A673 (cell line): ENCODE results near the gene ADH1A. TPM values are rescaled to one million over a fixed set of nuclear protein-coding genes. Genes with fewer than 3 reads are reported as not detected.

Source experiments
- Bru-seq: library from RNA; stranded (reverse); fragments of 400-500 nt; gene quantifications from one replicate; lab custom pipeline; 2021; lab: Mats Ljungman, UMichigan
- BruChase-seq, 2 experiments: library from RNA; stranded (reverse); fragments of 400-500 nt; gene quantifications; one replicate each; lab custom pipeline; 2021; lab: Mats Ljungman, UMichigan
- BruUV-seq: library from RNA; stranded (reverse); fragments of 400-500 nt; replicated peaks from 2 replicates; lab custom pipeline; 2021; lab: Mats Ljungman, UMichigan
- CTCF ChIA-PET: fragments of 300-600 bp; sonication (Branson Sonifier 250); formaldehyde crosslinking; loops from one replicate; lab custom pipeline; 2022; ENCODE audit warnings: antibody characterized with exemption; lab: Charles Lee
- POLR2A ChIA-PET: fragments of 300-600 bp; sonication (Branson Sonifier 250); formaldehyde crosslinking; loops from one replicate; lab custom pipeline; 2022; ENCODE audit warnings: antibody characterized with exemption; ENCODE audit not compliant: low non-redundant PET; lab: Charles Lee
- DNase-seq: peaks from one replicate; pipeline ENCODE4 v3.0.0-alpha.2; 2015; ENCODE audit warnings: low spot score
- H3K27ac ChIP-seq: fragments of 200-600 bp; sonication (generic); 2 replicates; pipeline ENCODE4 v1.5.1; 2016; ENCODE audit warnings: mixed run types, low read depth, mild to moderate bottlenecking, mixed read lengths, antibody characterized with exemption, low read length; ENCODE audit not compliant: poor library complexity, severe bottlenecking
- H3K27me3 ChIP-seq: fragments of 200-600 bp; sonication (generic); replicated peaks from 2 replicates; pipeline ENCODE4 v1.6.1; 2017; ENCODE audit warnings: mixed run types, low read depth, mild to moderate bottlenecking, mixed read lengths, antibody characterized with exemption, low read length; ENCODE audit not compliant: insufficient read depth, poor library complexity
- H3K36me3 ChIP-seq: fragments of 200-600 bp; sonication (generic); 2 replicates; pipeline ENCODE4 v1.6.1; 2016; ENCODE audit warnings: mixed run types, mild to moderate bottlenecking, mixed read lengths, antibody characterized with exemption, low read length; ENCODE audit not compliant: insufficient read depth, poor library complexity, severe bottlenecking
- H3K4me1 ChIP-seq: fragments of 200-600 bp; sonication (generic); 2 replicates; pipeline ENCODE4 v1.6.1; 2017; ENCODE audit warnings: mixed run types, mild to moderate bottlenecking, mixed read lengths, antibody characterized with exemption, low read length; ENCODE audit not compliant: insufficient read depth, poor library complexity, severe bottlenecking
- H3K4me3 ChIP-seq: fragments of 200-600 bp; sonication (generic); 2 replicates; pipeline ENCODE4 v1.5.1; 2016; ENCODE audit warnings: low read depth, mixed run types, mild to moderate bottlenecking, mixed read lengths, low read length; ENCODE audit not compliant: poor library complexity, severe bottlenecking
- H3K9me3 ChIP-seq: fragments of 200-600 bp; sonication (generic); 2 replicates; pipeline ENCODE4 v1.6.1; 2016; ENCODE audit warnings: mixed run types, low read depth, mild to moderate bottlenecking, mixed read lengths, antibody characterized with exemption, low read length; ENCODE audit not compliant: poor library complexity, severe bottlenecking
- EZH2 ChIP-seq: fragments of 200-600 bp; sonication (generic); IDR thresholded peaks from 2 replicates; pipeline ENCODE4 v1.6.1; 2017; ENCODE audit warnings: borderline replicate concordance, low read depth, mild to moderate bottlenecking, mixed read lengths, antibody characterized with exemption, low read length; ENCODE audit not compliant: poor library complexity, severe bottlenecking
- intact Hi-C: fragments of 100-400 bp; cut with micrococcal nuclease; formaldehyde crosslinking; loops from one replicate; pipeline ENCODE4 v1.10.0; 2022; ENCODE audit not compliant: unreplicated experiment
- long read RNA-seq: library from polyadenylated mRNA; stranded (forward); transcript quantifications from one replicate; pipeline ENCODE4 v2.0.0, GENCODE V29; 2022
- total RNA-seq: library from RNA; stranded (reverse); gene quantifications from 2 replicates; pipeline ENCODE4 v1.2.3, GENCODE V29; 2021
- TF ChIP-seq, protein P1 (sequence below): fragments of 300-800, 200-600 bp; sonication (generic); conservative IDR thresholded peaks from 2 replicates; pipeline ENCODE4 v1.5.1; 2017; ENCODE audit warnings: low read depth, mild to moderate bottlenecking, antibody characterized with exemption, low read length, moderate library complexity, mixed read lengths

Gene ADH1A
- total RNA-seq (not detected in 2 replicates), Bru-seq, nascent RNA (not detected), BruChase-seq, experiment 1, labeled RNA remaining after a 2-hour chase (not detected), BruChase-seq, experiment 2, labeled RNA remaining after a 6-hour chase (not detected)
- long read RNA-seq, result 0 reads

- POLR2A ChIA-PET, result no interaction called here
- Histone ChIP-seq H3K36me3 (no peaks in the 10 kb centered on the region), H3K4me1 (no peaks in the 10 kb centered on the region), H3K4me3 (no peak within 1 kb of the TSS), H3K27me3 (no peaks in the 10 kb centered on the region), H3K9me3 (no peaks in the 10 kb centered on the region), H3K27ac (no peak within 1 kb of the TSS)
- intact Hi-C loops, result no loop called here
- TF ChIP-seq EZH2, result no peak
- TF ChIP-seq, protein P1, sequence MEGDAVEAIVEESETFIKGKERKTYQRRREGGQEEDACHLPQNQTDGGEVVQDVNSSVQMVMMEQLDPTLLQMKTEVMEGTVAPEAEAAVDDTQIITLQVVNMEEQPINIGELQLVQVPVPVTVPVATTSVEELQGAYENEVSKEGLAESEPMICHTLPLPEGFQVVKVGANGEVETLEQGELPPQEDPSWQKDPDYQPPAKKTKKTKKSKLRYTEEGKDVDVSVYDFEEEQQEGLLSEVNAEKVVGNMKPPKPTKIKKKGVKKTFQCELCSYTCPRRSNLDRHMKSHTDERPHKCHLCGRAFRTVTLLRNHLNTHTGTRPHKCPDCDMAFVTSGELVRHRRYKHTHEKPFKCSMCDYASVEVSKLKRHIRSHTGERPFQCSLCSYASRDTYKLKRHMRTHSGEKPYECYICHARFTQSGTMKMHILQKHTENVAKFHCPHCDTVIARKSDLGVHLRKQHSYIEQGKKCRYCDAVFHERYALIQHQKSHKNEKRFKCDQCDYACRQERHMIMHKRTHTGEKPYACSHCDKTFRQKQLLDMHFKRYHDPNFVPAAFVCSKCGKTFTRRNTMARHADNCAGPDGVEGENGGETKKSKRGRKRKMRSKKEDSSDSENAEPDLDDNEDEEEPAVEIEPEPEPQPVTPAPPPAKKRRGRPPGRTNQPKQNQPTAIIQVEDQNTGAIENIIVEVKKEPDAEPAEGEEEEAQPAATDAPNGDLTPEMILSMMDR, result no peak
- no TSS peak for BruUV-seq
- CTCF ChIA-PET, result no interaction called here
- DNase-seq, result no peak
These were observed at the start of gene ADH1A for GRCh38 chr4:99290848-99291786. Gene ADH1A (minus strand): TSS chr4:99290985. CDS start chr4:99290914, 71 bp downstream.

DNA sequence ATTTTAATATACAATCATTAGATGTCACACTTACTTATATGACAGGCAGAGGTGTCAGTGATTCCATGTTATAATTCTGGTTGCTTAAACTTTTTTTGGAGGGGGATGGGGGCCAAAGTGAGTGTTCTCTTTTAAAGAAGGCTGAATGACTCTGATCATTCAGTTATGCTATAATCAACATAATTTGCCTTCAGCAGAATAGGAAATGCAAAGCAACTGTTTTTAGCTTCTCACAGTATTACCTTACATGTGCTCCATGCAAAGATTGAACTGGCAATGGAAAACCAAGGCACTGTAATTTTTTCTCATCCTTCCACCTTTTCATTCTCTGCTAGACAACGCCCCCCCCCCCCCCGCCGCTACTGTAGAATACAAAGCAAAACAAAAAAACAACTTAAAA, 48.4 kb upstream of the ADH1A start:
- H3K9me3 ChIP-seq, result no peaks in the 10 kb centered on the region
- no peaks in the 10 kb centered on the region for H3K27me3 ChIP-seq
- no peaks in the 10 kb centered on the region for H3K36me3 ChIP-seq
- no TSS peak for BruUV-seq
- CTCF ChIA-PET, result no interaction called here
- no peak for DNase-seq
- no peaks in the 10 kb centered on the region for H3K4me1 ChIP-seq
- no peak overlapping the region for H3K4me3 ChIP-seq
- POLR2A ChIA-PET, result no interaction called here
- intact Hi-C loops, result no loop called here
- no peak overlapping the region for H3K27ac ChIP-seq
- TF ChIP-seq, protein P1, result no peak
- TF ChIP-seq EZH2, result no peak

- no TSS peak for BruUV-seq
These were observed 45.8 kb upstream of the ADH1A start for GRCh38 chr4:99336553-99336952.

More at GRCh38 chr4:99336553-99336952, 45.8 kb upstream of the ADH1A start:
- ChIA-PET POLR2A (no interaction called here), CTCF (no interaction called here)
- Histone ChIP-seq H3K27me3 (no peaks in the 10 kb centered on the region), H3K4me1 (no peaks in the 10 kb centered on the region), H3K4me3 (no peak overlapping the region), H3K27ac (no peak overlapping the region), H3K9me3 (no peaks in the 10 kb centered on the region), H3K36me3 (no peaks in the 10 kb centered on the region)
- DNase-seq, result no peak
- intact Hi-C loops, result no loop called here
- TF ChIP-seq, protein P1, result no peak
- no peak for TF ChIP-seq EZH2
